Liver (tissue), 9 donors: Measurements from ENCODE around the gene PRDM8. TPM values are rescaled to one million over a fixed set of nuclear protein-coding genes. Genes with fewer than 3 reads are reported as not detected.

Experiments
- DNase-seq: peaks from one replicate; pipeline ENCODE4 v3.0.0-alpha.2; 2017; ENCODE audit warnings: low spot score
- H3K27ac ChIP-seq, 2 donors: one replicate each; pipeline ENCODE4 v1.7.0; 2013; ENCODE audit warnings: inconsistent platforms in 2 of 2, low read length in 2 of 2, control low read depth in 1 of 2, low read depth in 1 of 2, mild to moderate bottlenecking in 1 of 2
- H3K27me3 ChIP-seq, 4 donors: one replicate each; pipeline versions ENCODE4 v1.6.1 to v1.7.0; 2013; ENCODE audit warnings: low read length in 3 of 4, inconsistent platforms in 1 of 4, mild to moderate bottlenecking in 1 of 4, moderate library complexity in 1 of 4; ENCODE audit not compliant: control insufficient read depth in 4 of 4, insufficient read depth in 4 of 4
- H3K36me3 ChIP-seq, 4 donors: one replicate each; pipeline versions ENCODE4 v1.6.1 to v1.7.0; 2013; ENCODE audit warnings: low read length in 3 of 4, mild to moderate bottlenecking in 3 of 4, low read depth in 1 of 4, moderate library complexity in 1 of 4; ENCODE audit not compliant: control insufficient read depth in 4 of 4, insufficient read depth in 3 of 4
- H3K4me1 ChIP-seq, 4 donors: one replicate each; pipeline versions ENCODE4 v1.6.1 to v1.7.0; 2013; ENCODE audit warnings: low read length in 3 of 4, mild to moderate bottlenecking in 3 of 4, moderate library complexity in 1 of 4; ENCODE audit not compliant: control insufficient read depth in 4 of 4, insufficient read depth in 4 of 4
- H3K4me3 ChIP-seq, 3 donors: one replicate each; pipeline versions ENCODE4 v1.6.1 to v1.7.0; 2013; ENCODE audit warnings: low read length in 3 of 3, control low read depth in 1 of 3, low read depth in 1 of 3, mild to moderate bottlenecking in 1 of 3
- H3K9ac ChIP-seq, 2 donors: one replicate each; pipeline ENCODE4 v1.7.0; 2013; ENCODE audit warnings: low read length in 2 of 2, mild to moderate bottlenecking in 2 of 2, moderate library complexity in 2 of 2, control low read depth in 1 of 2, low read depth in 1 of 2
- H3K9me3 ChIP-seq, 4 donors: one replicate each; pipeline versions ENCODE4 v1.6.1 to v1.7.0; 2013; ENCODE audit warnings: low read length in 3 of 4; ENCODE audit not compliant: control insufficient read depth in 4 of 4
- EGR1 ChIP-seq, 2 donors: IDR thresholded peaks; 2 replicates each; pipeline ENCODE4 v1.6.1; 2016 to 2018; ENCODE audit warnings: antibody characterized with exemption in 2 of 2, low read depth in 2 of 2
- FOXA1 ChIP-seq: IDR thresholded peaks from 2 replicates; pipeline ENCODE4 v1.6.1; 2016; ENCODE audit warnings: antibody characterized with exemption
- FOXA2 ChIP-seq: IDR thresholded peaks from 2 replicates; pipeline ENCODE4 v1.6.1; 2016; ENCODE audit warnings: antibody characterized with exemption
- GABPA ChIP-seq, 2 donors: IDR thresholded peaks in 1 of 2; conservative IDR thresholded peaks in 1 of 2; 2 replicates each; pipeline ENCODE4 v1.6.1; 2016; ENCODE audit warnings: antibody characterized with exemption in 2 of 2, mild to moderate bottlenecking in 1 of 2, moderate library complexity in 1 of 2
- HNF4A ChIP-seq, 2 donors: conservative IDR thresholded peaks; 2 replicates each; pipeline ENCODE4 v1.6.1; 2016; ENCODE audit warnings: antibody characterized with exemption in 2 of 2, mild to moderate bottlenecking in 2 of 2
- HNF4G ChIP-seq: IDR thresholded peaks from 2 replicates; pipeline ENCODE4 v1.6.1; 2016; ENCODE audit warnings: antibody characterized with exemption
- JUND ChIP-seq, 2 donors: IDR thresholded peaks; 2 replicates each; pipeline ENCODE4 v1.6.1; 2016; ENCODE audit warnings: antibody characterized with exemption in 2 of 2
- NR2F2 ChIP-seq: IDR thresholded peaks from 2 replicates; pipeline ENCODE4 v1.6.1; 2016; ENCODE audit warnings: antibody characterized with exemption
- RAD21 ChIP-seq, 2 donors: IDR thresholded peaks; 2 replicates each; pipeline ENCODE4 v1.6.1; 2016; ENCODE audit warnings: antibody characterized with exemption in 2 of 2, mild to moderate bottlenecking in 2 of 2
- RXRA ChIP-seq, 2 donors: IDR thresholded peaks; 2 replicates each; pipeline ENCODE4 v1.6.1; 2017 to 2018; ENCODE audit warnings: antibody characterized with exemption in 2 of 2, mild to moderate bottlenecking in 1 of 2
- SP1 ChIP-seq: IDR thresholded peaks from 2 replicates; pipeline ENCODE4 v1.6.1; 2018; ENCODE audit warnings: antibody characterized with exemption, mild to moderate bottlenecking
- TAF1 ChIP-seq: conservative IDR thresholded peaks from 2 replicates; pipeline ENCODE4 v1.6.1; 2016; ENCODE audit warnings: antibody characterized with exemption, mild to moderate bottlenecking
- YY1 ChIP-seq: IDR thresholded peaks from 2 replicates; pipeline ENCODE4 v1.6.1; 2016; ENCODE audit warnings: antibody characterized with exemption, mild to moderate bottlenecking
- WGBS: extraction: QIAGEN DNeasy Blood & Tissue Kit; methylation state at CpG from one replicate; pipeline ENCODE4 v1.1.7; 2013; 5-methylcytosine and 5-hydroxymethylcytosine counted together
- polyA plus RNA-seq, 2 donors: library from polyadenylated mRNA; stranded (reverse) in 1 of 2; unstranded in 1 of 2; fragments of 200-250 nt in 1 of 2; fragments of >200 nt in 1 of 2; fragmentation: Nextera tagmentation in 1 of 2; extraction: Ambion mirVana in 1 of 2; gene quantifications; one replicate each; pipeline versions ENCODE4 v1.2.1 to v1.2.3, GENCODE V29; 2013 to 2015
- total RNA-seq, 2 donors: library from RNA; depleted of rRNA; stranded (reverse); fragments of >200 nt; gene quantifications; one replicate each; pipeline ENCODE4 v1.2.3, GENCODE V29; 2014
- TF ChIP-seq, protein P1 (sequence below): IDR thresholded peaks from 2 replicates; pipeline ENCODE4 v1.6.1; 2016; ENCODE audit warnings: antibody characterized with exemption
- TF ChIP-seq, protein P2 (sequence below): IDR thresholded peaks from 2 replicates; pipeline ENCODE4 v1.6.1; 2016; ENCODE audit warnings: antibody characterized with exemption
- TF ChIP-seq, protein P3 (sequence below): IDR thresholded peaks from 2 replicates; pipeline ENCODE4 v1.6.1; 2016; ENCODE audit warnings: antibody characterized with exemption, mild to moderate bottlenecking
- TF ChIP-seq, protein P4 (sequence below): IDR thresholded peaks from 2 replicates; pipeline ENCODE4 v1.6.1; 2016; ENCODE audit warnings: antibody characterized with exemption
- TF ChIP-seq, protein P5 (sequence below): fragments of 150-350 bp; IDR thresholded peaks from 2 replicates; pipeline ENCODE4 v1.5.1; 2017; ENCODE audit warnings: improper control_type of control experiment, low read depth, low read length; ENCODE audit not compliant: missing input control
- donor health status: healthy.
- donor health status: healthy.
- donor health status: healthy.
- donor health status: healthy.
- donor health status: healthy.

The PRDM8 gene
- total and polyA plus RNA-seq, 4 donors = 0.05 to 0.14 (median 0.08) TPM; not detected in 1

DNA sequence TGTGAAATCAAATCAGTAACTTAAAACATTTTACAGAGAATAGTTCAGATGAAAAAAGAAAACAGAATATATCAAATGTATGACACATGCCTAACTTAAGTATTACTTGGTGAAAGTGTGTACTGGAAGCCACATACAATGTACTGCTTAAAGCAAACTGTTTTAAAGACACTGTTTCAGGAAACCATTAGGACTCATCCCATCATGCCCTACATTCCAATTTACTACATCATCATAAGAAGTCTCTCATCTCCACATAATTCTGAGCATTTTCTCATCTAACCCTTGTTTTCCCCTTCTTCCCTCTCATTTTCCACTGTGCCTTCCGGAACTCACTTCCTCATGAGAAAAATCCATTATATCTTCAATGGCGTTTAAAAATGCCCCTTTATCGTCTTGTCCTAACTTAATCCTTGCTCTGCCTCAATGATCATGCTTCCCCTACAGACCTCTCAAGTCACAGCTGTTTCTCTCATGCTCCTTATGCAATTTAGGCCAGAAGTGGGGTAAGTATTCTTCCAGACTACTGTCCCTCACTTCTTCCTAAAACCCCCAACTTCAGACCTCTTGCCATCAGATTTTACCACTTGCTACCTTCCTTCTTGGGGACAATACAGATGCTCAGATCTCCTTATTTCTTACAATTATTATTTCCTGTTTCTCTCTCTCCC lies 42.3 kb downstream of the PRDM8 start:
- H3K4me1 ChIP-seq = no peaks in the 10 kb centered on the region
- H3K27ac ChIP-seq = no peak overlapping the region
- H3K4me3 ChIP-seq = no peak overlapping the region
- H3K36me3 ChIP-seq = no peaks in the 10 kb centered on the region
- no peak for DNase-seq
- peaks cover 0 to 5% (median 3%) of the 10 kb centered on the region in 4 donors for H3K27me3 ChIP-seq
- no peak for TF ChIP-seq HNF4A (conservative IDR thresholded peaks at IDR 0.05)
- TF ChIP-seq GABPA (IDR thresholded peaks at IDR 0.05 in 1 of 2, conservative IDR thresholded peaks at IDR 0.05 in 1 of 2) = no peak
- no peak for TF ChIP-seq TAF1
- TF ChIP-seq, protein P1, sequence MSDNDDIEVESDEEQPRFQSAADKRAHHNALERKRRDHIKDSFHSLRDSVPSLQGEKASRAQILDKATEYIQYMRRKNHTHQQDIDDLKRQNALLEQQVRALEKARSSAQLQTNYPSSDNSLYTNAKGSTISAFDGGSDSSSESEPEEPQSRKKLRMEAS = no peak
- TF ChIP-seq FOXA1 = no peak
- no peak for TF ChIP-seq HNF4G
- TF ChIP-seq SP1 = no peak
- TF ChIP-seq, protein P2, sequence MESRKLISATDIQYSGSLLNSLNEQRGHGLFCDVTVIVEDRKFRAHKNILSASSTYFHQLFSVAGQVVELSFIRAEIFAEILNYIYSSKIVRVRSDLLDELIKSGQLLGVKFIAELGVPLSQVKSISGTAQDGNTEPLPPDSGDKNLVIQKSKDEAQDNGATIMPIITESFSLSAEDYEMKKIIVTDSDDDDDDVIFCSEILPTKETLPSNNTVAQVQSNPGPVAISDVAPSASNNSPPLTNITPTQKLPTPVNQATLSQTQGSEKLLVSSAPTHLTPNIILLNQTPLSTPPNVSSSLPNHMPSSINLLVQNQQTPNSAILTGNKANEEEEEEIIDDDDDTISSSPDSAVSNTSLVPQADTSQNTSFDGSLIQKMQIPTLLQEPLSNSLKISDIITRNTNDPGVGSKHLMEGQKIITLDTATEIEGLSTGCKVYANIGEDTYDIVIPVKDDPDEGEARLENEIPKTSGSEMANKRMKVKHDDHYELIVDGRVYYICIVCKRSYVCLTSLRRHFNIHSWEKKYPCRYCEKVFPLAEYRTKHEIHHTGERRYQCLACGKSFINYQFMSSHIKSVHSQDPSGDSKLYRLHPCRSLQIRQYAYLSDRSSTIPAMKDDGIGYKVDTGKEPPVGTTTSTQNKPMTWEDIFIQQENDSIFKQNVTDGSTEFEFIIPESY = no peak
- TF ChIP-seq FOXA2 = no peak
- TF ChIP-seq EGR1 (IDR thresholded peaks at IDR 0.05; ENCODE audit: low read depth in 2 of 2) = no peak
- 78% methylated on average over 3 of the region's 3 CpGs for WGBS
- no peak overlapping the region for H3K9ac ChIP-seq
- no peaks in the 10 kb centered on the region for H3K9me3 ChIP-seq

DNA sequence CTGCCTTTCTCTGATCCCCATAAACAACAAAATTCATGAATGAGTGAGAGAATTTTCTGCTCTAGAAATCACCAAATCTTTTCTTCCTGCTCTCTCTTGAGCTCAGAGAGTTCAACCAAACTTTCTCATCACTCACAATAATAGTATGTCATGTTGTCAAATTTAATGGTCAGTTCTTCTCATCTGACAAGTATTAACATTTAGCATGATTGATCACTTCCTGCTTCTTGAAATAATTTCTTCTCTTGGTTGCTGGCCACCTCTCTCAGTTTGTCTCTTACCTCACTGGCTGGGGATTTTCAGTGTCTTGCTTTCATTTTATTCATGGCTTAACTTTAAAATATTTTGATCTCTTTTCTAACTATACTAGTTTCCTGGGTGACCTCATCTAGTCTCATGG lies 43.7 kb downstream of the PRDM8 start:
- H3K9ac ChIP-seq = no peak overlapping the region
- no peaks in the 10 kb centered on the region for H3K4me1 ChIP-seq
- TF ChIP-seq FOXA2 = no peak
- no peak for TF ChIP-seq HNF4G
- TF ChIP-seq TAF1 = no peak
- TF ChIP-seq, protein P3, sequence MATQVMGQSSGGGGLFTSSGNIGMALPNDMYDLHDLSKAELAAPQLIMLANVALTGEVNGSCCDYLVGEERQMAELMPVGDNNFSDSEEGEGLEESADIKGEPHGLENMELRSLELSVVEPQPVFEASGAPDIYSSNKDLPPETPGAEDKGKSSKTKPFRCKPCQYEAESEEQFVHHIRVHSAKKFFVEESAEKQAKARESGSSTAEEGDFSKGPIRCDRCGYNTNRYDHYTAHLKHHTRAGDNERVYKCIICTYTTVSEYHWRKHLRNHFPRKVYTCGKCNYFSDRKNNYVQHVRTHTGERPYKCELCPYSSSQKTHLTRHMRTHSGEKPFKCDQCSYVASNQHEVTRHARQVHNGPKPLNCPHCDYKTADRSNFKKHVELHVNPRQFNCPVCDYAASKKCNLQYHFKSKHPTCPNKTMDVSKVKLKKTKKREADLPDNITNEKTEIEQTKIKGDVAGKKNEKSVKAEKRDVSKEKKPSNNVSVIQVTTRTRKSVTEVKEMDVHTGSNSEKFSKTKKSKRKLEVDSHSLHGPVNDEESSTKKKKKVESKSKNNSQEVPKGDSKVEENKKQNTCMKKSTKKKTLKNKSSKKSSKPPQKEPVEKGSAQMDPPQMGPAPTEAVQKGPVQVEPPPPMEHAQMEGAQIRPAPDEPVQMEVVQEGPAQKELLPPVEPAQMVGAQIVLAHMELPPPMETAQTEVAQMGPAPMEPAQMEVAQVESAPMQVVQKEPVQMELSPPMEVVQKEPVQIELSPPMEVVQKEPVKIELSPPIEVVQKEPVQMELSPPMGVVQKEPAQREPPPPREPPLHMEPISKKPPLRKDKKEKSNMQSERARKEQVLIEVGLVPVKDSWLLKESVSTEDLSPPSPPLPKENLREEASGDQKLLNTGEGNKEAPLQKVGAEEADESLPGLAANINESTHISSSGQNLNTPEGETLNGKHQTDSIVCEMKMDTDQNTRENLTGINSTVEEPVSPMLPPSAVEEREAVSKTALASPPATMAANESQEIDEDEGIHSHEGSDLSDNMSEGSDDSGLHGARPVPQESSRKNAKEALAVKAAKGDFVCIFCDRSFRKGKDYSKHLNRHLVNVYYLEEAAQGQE = no peak
- no peak for TF ChIP-seq GABPA (IDR thresholded peaks at IDR 0.05 in 1 of 2, conservative IDR thresholded peaks at IDR 0.05 in 1 of 2)
- no peak for TF ChIP-seq RAD21 (IDR thresholded peaks at IDR 0.05)
- no peak for TF ChIP-seq RXRA (IDR thresholded peaks at IDR 0.05)
- TF ChIP-seq, protein P4, sequence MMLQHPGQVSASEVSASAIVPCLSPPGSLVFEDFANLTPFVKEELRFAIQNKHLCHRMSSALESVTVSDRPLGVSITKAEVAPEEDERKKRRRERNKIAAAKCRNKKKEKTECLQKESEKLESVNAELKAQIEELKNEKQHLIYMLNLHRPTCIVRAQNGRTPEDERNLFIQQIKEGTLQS = no peak
- no peak for TF ChIP-seq SP1
- no peak for TF ChIP-seq EGR1 (IDR thresholded peaks at IDR 0.05; ENCODE audit: low read depth in 2 of 2)
- TF ChIP-seq, protein P5, sequence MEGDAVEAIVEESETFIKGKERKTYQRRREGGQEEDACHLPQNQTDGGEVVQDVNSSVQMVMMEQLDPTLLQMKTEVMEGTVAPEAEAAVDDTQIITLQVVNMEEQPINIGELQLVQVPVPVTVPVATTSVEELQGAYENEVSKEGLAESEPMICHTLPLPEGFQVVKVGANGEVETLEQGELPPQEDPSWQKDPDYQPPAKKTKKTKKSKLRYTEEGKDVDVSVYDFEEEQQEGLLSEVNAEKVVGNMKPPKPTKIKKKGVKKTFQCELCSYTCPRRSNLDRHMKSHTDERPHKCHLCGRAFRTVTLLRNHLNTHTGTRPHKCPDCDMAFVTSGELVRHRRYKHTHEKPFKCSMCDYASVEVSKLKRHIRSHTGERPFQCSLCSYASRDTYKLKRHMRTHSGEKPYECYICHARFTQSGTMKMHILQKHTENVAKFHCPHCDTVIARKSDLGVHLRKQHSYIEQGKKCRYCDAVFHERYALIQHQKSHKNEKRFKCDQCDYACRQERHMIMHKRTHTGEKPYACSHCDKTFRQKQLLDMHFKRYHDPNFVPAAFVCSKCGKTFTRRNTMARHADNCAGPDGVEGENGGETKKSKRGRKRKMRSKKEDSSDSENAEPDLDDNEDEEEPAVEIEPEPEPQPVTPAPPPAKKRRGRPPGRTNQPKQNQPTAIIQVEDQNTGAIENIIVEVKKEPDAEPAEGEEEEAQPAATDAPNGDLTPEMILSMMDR = no peak
- no peak for TF ChIP-seq JUND (IDR thresholded peaks at IDR 0.05)
- TF ChIP-seq, protein P2 = no peak
- no peak for TF ChIP-seq NR2F2
- no peak for TF ChIP-seq YY1
- no peak for TF ChIP-seq HNF4A (conservative IDR thresholded peaks at IDR 0.05)
- TF ChIP-seq, protein P1 = no peak
- no peak for TF ChIP-seq FOXA1
- H3K36me3 ChIP-seq = no peaks in the 10 kb centered on the region
- H3K27ac ChIP-seq = no peak overlapping the region
- H3K9me3 ChIP-seq = no peaks in the 10 kb centered on the region
- no peak for DNase-seq
- H3K27me3 ChIP-seq = peaks cover 0 to 5% (median 1%) of the 10 kb centered on the region in 4 donors
- no peak overlapping the region for H3K4me3 ChIP-seq
